Measurements from ENCODE around the gene TRAPPC2L. TPM values are rescaled to one million over a fixed set of nuclear protein-coding genes. Genes with fewer than 3 reads are reported as not detected.

Gene TRAPPC2L
- total RNA-seq, 1 experiment from 2014 or later: 35.6 TPM

DNA sequence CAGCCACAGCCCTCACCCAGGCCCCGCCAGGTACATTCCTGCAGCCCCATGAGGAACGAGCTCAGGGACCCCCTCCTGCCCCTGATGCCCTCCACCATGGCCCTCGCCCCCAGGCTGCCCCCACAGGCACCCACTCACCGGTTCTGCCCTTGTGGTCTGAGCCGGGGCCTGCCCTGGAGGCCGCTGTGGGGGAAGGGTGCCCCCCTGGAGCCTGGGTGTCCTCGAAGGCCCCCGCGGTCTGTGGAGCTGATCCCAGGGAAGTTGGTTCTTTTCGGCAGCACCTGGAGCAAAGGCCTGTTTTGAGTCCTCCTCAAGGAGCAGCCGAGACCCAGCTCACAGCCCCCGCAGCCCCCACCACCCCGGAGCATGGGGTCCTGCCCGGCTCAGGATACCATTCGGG, 7.2 kb downstream of the TRAPPC2L start:
- H3K9me3 ChIP-seq: no peaks in the 10 kb centered on the region
- H3K4me3 ChIP-seq: no peak overlapping the region
- H3K36me3 ChIP-seq: no peaks in the 10 kb centered on the region
- no peaks in the 10 kb centered on the region for H3K27me3 ChIP-seq
- DNase-seq: no peak

DNA sequence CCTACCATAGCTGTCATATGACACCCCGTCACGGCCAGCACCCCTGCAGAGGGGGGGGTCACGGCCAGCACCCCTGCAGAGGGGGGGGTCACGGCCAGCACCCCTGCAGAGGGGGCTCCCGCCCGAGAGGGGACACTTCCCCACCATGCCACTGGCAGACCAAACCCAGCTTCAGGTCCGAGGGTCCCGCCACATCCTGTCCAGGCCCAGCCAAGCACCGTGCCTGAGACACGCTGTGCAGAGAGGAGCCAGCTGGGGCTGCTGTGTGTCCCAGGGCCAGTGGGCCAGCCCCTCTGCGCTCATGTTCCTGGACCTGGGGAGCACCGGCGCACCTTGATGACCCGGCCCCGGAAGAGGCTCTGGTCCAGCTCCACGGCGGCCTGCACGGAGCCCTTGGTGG, 7.6 kb downstream of the TRAPPC2L start:
- H3K27me3 ChIP-seq: no peaks in the 10 kb centered on the region
- H3K9me3 ChIP-seq: no peaks in the 10 kb centered on the region
- H3K4me3 ChIP-seq: no peak overlapping the region
- no peaks in the 10 kb centered on the region for H3K36me3 ChIP-seq
- no peak for DNase-seq

DNA sequence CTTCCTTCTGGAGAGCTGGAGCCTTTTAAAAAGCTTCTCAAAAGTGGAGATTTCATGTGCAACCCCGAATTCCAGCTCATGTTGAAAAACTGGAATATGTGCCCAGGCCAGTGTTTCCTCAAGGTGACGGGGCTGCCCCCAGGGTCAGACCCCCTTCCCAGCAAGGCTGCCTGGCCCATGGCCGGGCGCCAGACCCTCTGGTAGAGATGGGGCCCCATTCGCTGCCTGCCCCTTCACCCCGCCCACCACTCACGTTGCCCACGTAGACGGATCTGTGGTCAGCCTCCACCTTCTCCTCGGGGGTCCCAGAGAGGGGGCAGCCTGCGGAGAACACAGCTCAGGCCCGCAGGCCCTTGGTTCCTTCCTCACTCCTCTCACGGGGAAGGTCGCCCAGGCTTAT, 8.4 kb downstream of the TRAPPC2L start:
- DNase-seq: no peak
- H3K36me3 ChIP-seq: no peaks in the 10 kb centered on the region
- H3K4me3 ChIP-seq: no peak overlapping the region
- H3K27me3 ChIP-seq: no peaks in the 10 kb centered on the region
- no peaks in the 10 kb centered on the region for H3K9me3 ChIP-seq

DNA sequence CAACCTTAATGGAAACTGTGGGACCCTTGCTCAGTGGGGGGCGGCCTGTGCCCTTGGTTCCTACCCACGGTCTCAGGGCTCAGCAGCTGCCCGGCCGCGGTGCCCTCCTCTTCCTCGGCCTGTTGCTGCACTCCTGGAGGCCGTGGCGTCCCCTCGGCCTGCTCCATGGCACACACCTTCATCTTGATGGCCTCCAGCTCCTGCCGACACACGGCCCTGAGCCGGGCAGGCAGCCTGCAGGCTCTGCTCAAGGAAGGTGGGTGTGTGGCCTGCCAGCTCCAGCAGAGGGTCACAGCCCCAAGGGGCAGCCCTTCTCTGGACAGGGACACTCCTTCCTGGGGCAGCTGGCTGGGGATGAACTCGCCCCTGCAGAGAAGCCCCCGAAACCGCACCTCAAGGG, 8.8 kb downstream of the TRAPPC2L start:
- no peak overlapping the region for H3K4me3 ChIP-seq
- H3K9me3 ChIP-seq: no peaks in the 10 kb centered on the region
- DNase-seq: no peak
- no peaks in the 10 kb centered on the region for H3K36me3 ChIP-seq
- H3K27me3 ChIP-seq: no peaks in the 10 kb centered on the region

DNA sequence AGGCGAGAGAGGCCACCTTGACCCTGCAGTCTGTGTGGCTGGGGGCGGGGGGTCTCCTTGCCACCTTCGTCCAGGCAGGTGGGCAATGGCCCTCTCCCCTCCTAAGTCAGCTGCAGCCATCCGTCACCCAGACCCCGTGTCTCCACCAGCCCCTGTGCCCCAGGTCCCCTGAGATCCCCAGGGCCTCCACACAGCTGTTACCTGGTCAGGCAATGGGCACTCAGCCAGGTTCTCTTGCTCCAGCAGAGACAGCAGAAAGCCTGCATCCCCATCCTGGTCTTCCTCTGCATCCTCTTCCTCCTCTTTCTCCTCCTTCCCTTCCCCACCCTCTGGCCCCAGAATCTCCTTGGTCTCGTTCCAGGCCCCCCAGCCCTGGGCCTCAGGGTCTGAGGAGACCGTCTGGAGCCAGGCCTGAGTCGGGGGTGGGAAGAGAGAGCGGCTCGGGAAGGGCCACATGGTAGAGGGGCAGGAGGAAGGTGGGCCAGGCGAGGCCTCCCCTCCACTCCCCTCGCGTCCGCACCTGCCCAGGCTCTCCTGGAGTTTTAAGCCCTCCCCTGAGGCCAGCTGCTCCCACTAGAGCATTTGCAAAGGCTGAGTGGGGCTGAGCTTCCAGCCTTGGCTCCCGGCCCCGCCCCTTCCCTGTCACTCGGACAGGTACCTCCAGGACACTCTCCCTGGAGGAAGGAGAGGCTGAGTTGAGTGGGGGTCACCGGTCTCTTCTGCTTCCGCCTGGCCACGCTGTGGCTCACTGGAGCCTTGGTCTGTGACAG, 9.4 kb downstream of the TRAPPC2L start, which contains the start of gene PABPN1L:
TSS of gene PABPN1L (minus strand) at position 510 of the 770 bp plus-strand sequence. CDS start at position 456, 54 bp downstream.
- no peak for DNase-seq
- no peak within 1 kb of the TSS for H3K4me3 ChIP-seq
- H3K27me3 ChIP-seq: no peaks in the 10 kb centered on the region
- H3K9me3 ChIP-seq: no peaks in the 10 kb centered on the region
- H3K36me3 ChIP-seq: no peaks in the 10 kb centered on the region

DNA sequence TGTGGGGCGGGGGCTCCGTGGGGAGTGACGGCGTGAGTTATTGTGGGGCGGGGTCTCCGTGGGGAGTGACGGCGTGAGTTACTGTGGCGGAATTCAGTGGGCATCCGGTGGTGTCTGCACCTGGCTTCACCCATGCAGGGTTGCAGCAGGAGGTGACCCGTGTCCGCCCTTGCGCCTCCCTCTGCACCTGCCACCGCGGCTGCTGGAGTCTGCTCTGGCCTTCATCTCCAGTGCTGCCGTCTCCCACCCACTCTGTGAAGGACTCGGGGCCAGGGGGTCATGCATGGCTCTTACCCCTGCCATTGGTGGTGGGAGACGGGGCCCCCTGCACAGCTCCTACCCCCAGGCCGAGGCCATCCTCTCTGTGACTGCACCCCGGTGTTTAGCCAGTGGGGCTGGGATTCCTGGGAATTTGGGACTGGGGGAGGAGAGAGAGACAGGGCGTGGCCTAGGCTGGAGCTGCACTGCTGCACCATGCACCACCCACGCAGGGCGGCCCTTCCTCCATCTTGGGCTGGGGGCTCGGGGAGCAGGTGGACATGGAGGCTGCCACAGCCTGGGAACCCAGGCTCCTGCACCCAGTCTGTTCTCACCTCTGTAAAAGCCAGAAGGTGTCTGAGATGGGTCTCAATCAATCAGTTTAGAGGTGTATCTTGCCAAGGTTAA, 10.8 kb downstream of the TRAPPC2L start:
- no peak for DNase-seq
- Histone ChIP-seq H3K27me3 (no peaks in the 10 kb centered on the region), H3K36me3 (no peaks in the 10 kb centered on the region), H3K9me3 (no peaks in the 10 kb centered on the region), H3K4me3 (no peak overlapping the region)

DNA sequence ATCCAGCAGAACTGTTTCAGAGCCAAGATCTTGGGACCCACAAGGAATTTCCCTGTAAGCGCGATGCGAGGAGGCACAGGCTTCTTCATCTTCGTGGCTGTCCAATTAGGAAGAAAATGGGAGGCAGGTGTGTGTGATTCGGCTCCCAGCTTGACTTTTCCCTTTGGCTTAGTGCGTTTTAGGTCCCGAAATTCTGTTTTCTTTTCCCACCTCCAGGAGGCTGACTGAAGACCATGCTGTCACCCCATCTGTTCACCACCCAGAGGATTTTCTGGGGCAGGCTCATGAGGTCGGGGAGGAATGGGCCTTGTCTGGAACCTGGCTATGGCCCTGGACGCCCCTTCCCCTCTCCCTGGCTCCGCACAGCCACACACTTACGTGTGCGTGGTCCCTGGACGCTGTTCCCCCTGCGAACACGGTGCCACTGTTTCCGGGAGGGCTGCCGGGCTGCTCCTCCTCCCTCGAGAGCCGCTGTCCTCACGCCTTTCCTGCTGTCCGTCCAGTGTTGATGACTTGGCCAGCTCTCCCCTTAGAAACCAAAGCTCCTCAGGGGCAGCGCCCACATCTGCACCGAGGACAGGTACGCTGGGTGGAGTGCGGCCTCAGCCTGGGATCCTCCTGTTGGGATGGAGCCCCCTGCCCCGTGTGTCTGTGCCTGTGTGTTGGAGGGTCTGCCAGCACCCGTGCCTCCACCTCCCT, 12.2 kb downstream of the TRAPPC2L start:
- Histone ChIP-seq H3K27me3 (no peaks in the 10 kb centered on the region), H3K4me3 (no peak overlapping the region), H3K36me3 (no peaks in the 10 kb centered on the region), H3K9me3 (no peaks in the 10 kb centered on the region)
- DNase-seq: no peak

DNA sequence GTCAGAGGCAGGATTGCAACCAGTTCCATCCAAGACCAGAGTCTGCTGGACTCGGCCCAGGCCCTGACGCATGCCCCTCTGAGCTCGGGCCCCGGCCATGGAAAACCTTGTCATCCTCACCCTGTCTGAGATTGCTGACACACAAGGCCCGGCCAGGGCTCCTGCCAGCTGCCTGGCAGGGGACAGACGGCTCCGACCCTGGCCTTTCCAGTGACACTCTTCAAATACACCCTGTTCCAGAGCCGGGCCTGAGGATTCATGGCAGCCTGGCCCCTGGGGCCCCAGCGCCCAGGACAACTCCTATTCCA, 12.7 kb downstream of the TRAPPC2L start:
- no peaks in the 10 kb centered on the region for H3K27me3 ChIP-seq
- no peaks in the 10 kb centered on the region for H3K36me3 ChIP-seq
- DNase-seq: peak; percentile 17
- no peaks in the 10 kb centered on the region for H3K9me3 ChIP-seq
- no peak overlapping the region for H3K4me3 ChIP-seq

DNA sequence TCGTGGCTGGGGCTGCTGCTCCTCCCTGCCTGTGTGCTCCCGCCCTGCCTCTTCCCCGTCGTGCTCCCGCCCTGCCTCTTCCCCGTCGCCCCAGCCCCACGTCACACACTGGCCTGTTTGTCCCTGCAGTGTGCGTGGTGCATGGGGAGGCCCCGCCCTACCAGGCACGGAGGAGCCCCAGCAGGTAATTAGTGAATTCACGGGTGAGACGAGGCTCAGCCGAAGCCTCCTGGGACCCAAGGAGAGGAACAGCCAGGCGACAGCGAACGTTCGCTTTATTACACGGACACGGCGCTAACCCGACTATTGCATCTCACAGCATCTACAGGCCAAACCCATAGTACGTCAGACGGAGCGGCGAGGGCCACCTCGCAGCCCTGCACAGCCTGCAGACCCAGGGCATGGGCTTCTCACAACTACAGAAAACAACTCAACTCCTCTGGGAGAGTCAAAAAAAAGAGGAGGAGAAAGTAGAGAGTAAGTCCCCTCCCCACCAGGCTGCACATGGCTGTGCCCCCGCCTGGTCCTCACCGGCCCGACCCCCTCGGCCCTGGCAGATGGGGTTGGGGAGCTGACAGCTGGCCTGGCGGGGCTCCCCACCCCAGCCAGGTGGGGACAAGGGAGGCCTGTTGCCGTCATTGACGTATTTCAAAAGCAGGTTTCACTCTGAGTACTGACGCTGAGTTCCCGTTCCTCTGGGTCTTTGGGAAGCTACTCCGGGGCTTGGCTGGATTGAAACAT, 13.9 kb downstream of the TRAPPC2L start:
- H3K36me3 ChIP-seq: no peaks in the 10 kb centered on the region
- DNase-seq: no peak
- no peaks in the 10 kb centered on the region for H3K9me3 ChIP-seq
- no peaks in the 10 kb centered on the region for H3K27me3 ChIP-seq
- H3K4me3 ChIP-seq: no peak overlapping the region

DNA sequence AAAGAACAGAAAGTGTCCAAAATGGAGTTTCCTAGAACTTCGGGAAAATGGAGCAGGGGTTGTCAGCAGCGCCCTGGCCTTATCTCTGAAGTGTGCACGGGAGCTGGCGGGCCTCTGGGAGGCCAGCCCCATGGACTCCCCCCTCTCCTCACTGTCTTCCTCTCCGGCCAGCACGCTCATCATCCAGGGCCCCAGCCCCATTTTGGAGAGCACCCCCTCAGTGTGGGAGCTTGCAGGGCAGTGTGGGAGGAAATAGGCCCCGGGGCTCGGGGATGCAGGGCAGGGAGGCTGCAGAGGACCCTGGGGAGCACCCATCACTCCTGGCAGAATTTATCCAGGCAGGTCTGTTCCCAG, 14.4 kb downstream of the TRAPPC2L start:
- Histone ChIP-seq H3K4me3 (no peak overlapping the region), H3K9me3 (no peaks in the 10 kb centered on the region), H3K27me3 (no peaks in the 10 kb centered on the region), H3K36me3 (no peaks in the 10 kb centered on the region)
- DNase-seq: no peak

DNA sequence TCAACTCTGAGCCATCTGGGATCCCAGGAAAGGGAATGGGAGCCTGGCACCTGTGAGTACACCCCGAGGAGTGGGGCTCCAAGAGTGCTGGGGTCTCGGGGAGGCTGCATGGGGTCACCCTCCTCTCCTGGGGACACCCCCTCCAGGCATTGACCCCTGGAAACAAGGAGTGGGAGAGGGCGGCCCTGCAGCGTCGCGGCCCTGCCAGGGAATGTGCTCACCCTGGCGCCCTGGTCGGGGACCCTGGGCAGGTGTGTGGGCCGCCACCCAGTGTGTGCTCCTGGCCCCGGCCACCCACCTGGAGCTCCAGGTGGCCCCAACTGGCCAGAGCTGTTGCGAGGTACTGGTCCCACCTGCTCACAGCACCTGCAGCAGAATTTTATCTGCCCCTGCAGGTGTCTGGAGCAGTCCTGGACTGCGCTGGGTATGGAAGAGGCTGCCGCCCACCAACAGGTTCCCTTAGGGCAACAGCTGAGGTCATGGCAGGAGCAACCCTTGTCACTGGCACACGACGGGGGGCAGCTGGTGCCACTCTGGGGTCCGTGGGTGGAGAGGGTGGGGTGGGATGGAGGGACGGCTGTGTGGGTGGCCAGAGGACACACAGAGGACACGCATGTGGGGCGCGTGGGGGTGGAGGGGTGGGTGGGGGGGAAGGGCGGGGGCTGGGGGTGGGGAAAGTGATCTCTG, 14.9 kb downstream of the TRAPPC2L start:
- no peak for DNase-seq
- H3K9me3 ChIP-seq: no peaks in the 10 kb centered on the region
- no peaks in the 10 kb centered on the region for H3K27me3 ChIP-seq
- no peaks in the 10 kb centered on the region for H3K36me3 ChIP-seq
- no peak overlapping the region for H3K4me3 ChIP-seq

DNA sequence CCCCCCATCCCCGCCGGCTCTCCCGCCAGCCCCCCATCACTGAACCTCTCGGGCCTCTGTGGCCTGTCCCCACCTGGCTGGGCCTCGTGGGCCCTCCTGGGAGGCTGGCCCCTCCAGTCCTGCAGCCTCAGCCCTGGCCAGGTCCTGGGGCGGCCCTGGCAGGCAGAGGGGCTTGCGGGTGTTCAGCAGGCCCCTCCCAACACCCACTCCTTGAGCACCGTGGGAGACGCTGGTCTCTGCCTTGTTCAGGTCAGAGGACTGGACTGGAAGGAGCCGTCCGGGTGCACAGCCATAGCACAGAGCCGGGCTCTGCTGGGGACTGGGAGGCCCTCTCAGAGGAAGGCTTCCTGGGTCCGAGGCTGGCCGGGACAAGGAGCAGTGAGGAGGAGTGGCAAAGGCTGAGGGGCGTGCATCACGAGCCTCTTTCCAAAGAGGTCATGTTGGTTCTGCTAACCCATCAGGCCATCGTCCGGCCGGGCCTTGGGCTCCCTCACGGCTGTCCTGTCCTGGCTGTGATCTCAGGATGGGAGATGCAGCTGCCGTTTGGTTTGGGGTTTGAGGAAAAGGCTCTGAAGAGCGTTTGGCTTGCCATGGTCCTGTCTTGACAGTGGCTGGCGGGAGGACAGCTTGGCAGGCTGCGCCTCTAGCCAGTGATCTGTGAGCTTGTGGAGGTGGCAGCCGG, 15.9 kb downstream of the TRAPPC2L start:
- no peak for DNase-seq
- no peaks in the 10 kb centered on the region for H3K27me3 ChIP-seq
- no peak overlapping the region for H3K4me3 ChIP-seq
- no peaks in the 10 kb centered on the region for H3K36me3 ChIP-seq
- no peaks in the 10 kb centered on the region for H3K9me3 ChIP-seq

DNA sequence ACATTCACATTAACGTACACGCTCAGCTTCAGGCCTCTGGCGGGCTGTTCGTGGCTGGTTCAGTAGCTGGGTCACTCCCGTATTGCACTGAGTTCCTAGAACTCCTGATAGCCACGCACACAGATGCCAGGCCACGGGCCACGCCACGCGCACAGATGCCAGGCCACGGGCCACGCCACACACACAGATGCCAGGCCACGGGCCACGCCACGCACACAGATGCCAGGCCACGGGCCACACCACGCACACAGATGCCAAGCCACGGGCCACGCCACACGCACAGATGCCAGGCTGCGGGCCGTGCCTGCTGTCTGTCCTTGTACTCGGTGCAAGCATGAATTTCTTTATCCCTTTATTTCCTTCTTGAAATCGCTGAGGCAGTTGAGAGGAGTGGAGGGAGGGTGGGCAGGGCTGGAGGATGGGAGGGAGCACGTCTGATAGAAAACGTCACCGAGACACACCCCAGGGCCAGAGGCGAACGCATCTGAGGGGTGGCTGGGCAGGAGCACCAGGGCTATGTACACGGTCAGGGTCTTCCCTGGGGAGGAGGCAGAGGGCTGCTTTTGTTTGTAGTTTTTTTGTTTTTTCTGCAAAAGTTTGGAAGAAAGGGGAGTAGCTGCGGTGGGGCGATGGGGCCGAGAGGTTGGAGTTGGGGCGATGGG, 18.1 kb downstream of the TRAPPC2L start:
- no peaks in the 10 kb centered on the region for H3K36me3 ChIP-seq
- H3K4me3 ChIP-seq: no peak overlapping the region
- no peaks in the 10 kb centered on the region for H3K9me3 ChIP-seq
- no peak for DNase-seq
- H3K27me3 ChIP-seq: no peaks in the 10 kb centered on the region

DNA sequence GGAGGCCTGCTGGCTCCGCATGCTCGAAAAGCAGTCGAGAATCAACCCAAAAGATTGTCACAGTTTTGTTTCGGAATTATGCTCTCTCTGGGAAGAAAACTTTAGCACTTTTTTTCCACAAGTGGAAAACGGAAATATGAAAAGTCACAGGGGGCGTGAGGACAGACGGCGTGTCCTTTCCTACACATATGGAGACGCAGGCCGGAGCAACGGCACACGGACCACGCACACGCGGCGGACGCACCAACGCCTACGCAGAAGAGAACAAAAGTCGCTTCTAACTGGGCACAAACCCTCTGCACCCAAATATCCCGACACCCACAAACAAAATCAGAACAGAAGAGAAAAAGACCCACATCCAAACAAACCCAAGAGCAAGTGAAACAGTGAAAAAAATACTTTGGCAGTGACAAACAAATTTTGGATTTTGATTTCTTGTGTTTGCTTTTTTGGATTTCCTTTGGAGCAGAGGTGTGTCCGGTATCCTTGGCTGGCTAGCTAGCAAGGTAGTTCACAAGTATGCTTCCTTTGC, 18.8 kb downstream of the TRAPPC2L start:
- Histone ChIP-seq H3K9me3 (no peaks in the 10 kb centered on the region), H3K36me3 (no peaks in the 10 kb centered on the region), H3K27me3 (no peaks in the 10 kb centered on the region), H3K4me3 (no peak overlapping the region)
- DNase-seq: no peak

DNA sequence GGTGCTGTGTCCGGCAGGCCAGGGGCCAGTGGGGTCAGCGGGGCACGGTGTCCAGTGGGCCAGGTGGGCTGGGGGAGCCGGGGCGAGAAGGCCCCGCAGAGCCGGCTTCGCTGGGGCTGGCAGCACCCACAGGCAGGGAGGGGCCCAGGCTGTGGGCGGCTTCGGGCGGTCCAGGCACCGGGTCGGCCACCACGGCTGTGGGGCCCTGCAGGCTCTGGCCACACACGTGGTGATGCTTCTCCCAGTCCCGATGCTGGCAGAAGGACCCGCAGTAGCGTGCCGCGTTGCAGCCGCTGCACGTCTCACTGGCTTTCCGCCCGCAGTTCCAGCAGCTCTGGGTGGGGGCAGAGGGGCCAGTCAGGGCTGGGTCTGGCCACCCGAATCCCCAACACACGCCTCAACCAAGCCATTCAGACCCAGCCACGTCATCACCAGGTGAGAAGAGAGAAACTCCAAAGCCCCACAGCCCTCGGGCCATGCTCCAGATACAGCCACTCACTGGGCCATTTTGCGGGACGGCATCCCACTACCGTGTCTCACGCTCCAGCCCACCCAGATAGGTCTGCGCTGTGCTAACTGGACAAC, 20.1 kb downstream of the TRAPPC2L start:
- H3K27me3 ChIP-seq: no peaks in the 10 kb centered on the region
- H3K9me3 ChIP-seq: no peaks in the 10 kb centered on the region
- H3K36me3 ChIP-seq: no peaks in the 10 kb centered on the region
- no peak overlapping the region for H3K4me3 ChIP-seq
- no peak for DNase-seq

Data from MG63 (cell line).